ENCODE data around the gene HMCN1. TPM values are rescaled to one million over a fixed set of nuclear protein-coding genes. Genes with fewer than 3 reads are reported as not detected.
A peak's percentile ranks its signal among the peaks of the same experiment; 100 is the strongest.

Gene HMCN1
- total RNA-seq, 1 experiment from 2014 or later: 21.4 TPM

DNA sequence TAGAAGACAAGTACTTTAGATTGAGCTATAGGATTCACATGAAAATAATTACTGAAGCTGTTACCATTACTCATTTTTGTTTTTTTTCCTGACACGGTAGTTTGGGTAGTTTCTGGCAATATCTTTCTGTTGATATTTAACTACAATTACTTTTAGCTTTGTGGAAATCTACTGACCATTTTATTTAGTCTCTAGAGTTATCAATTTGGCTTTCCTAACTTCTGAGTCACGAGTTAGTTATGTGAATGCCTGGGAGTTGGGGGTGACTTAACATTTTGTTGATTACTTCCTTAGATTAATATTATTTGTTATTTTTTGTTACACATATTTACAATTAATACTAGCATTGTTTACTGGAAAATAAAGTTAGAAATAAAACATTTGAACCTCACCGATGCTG is 160.6 kb downstream of the HMCN1 start:
- no peaks in the 10 kb centered on the region for H3K36me3 ChIP-seq
- no peaks in the 10 kb centered on the region for H3K27me3 ChIP-seq (replicated peaks)
- no peak for DNase-seq (ENCODE audit: low read depth in 1 of 2, low spot score in 2 of 2)
- no peak overlapping the region for H3K4me3 ChIP-seq
- H3K27ac ChIP-seq: no peak overlapping the region
- no peaks in the 10 kb centered on the region for H3K9me3 ChIP-seq (replicated peaks)
- 0 out of 2 replicates have a peak, but pooled peaks cover 3% of the 10 kb centered on the region for H3K4me1 ChIP-seq (replicated peaks)

DNA sequence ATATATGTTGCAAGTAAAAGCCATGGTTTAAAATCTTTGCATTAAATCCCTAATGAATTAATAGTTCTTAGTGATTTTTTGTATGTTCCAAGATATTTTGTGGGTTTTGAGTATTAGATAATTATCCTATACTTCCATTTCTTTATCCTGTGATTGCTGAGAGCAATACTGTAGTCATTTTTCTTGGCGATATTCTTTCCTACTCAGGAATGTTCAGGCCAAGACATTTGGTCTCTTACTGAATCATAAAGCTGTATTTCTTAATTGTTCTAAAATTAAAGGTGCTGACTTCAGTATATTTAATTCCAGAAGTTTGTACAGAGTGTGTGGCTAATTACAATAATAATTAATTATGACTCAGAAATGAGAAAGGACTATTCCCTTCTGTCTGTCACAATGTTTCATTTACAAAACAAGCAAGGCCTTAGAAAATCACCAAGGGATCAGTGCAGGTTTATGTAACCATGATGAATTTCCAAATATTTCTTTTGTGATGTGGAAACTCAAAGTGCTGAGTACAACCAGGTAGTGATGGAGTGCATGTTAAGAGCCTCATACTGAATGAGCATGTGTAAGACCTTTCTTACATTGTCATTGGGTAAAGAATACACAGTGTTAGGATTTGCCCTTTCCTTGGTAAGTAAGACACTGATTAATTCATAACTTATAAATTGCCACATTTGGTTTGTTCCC is 161.2 kb downstream of the HMCN1 start:
- no peaks in the 10 kb centered on the region for H3K9me3 ChIP-seq (replicated peaks)
- H3K27me3 ChIP-seq (replicated peaks): no peaks in the 10 kb centered on the region
- no peak overlapping the region for H3K4me3 ChIP-seq
- H3K27ac ChIP-seq: no peak overlapping the region
- no peaks in the 10 kb centered on the region for H3K36me3 ChIP-seq
- DNase-seq (ENCODE audit: low read depth in 1 of 2, low spot score in 2 of 2): no peak
- 0 out of 2 replicates have a peak, but pooled peaks cover 3% of the 10 kb centered on the region for H3K4me1 ChIP-seq (replicated peaks)

DNA sequence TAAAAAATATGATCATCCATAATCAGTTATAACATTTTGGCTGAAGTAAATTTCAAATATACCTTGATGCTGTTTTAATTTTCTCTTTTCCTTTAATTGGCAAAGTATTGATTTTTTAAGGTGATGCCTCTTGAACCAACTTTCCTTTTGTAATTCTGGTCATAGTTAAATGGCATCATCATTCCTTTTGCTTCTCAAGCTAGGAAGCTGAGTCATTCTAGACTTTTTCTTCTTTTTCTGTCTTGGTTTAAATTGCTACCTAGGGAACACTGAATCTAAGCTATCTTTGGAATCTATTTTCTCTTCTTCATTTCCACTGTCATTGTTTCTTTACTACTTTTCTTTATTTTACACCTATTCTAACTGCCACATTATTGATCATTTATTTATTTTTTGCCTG is 162.7 kb downstream of the HMCN1 start:
- no peak overlapping the region for H3K27ac ChIP-seq
- no peak overlapping the region for H3K4me3 ChIP-seq
- no peaks in the 10 kb centered on the region for H3K36me3 ChIP-seq
- DNase-seq (ENCODE audit: low read depth in 1 of 2, low spot score in 2 of 2): no peak
- H3K4me1 ChIP-seq (replicated peaks): 0 out of 2 replicates have a peak, but pooled peaks cover 3% of the 10 kb centered on the region
- H3K9me3 ChIP-seq (replicated peaks): no peaks in the 10 kb centered on the region
- no peaks in the 10 kb centered on the region for H3K27me3 ChIP-seq (replicated peaks)

DNA sequence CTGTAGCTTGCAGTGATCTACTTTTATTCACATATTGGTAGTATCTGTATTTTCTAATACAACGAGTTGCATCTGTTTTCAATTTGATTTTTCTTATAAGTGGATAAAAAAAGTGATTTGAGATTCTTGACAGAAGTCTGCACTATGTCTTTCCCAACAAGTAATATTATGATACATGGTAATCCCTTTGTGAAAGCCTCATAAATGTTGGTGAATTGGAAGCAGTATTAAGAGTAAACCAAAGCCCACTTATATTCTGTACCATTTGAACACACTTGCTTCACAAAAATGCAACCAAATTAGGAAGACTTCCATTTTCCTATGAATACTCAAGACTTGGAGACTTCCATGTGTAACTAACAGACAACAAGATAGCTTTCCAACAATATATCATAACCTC is 172.0 kb downstream of the HMCN1 start:
- no peak overlapping the region for H3K4me3 ChIP-seq
- no peaks in the 10 kb centered on the region for H3K27me3 ChIP-seq (replicated peaks)
- H3K4me1 ChIP-seq (replicated peaks): no peaks in the 10 kb centered on the region; the same call in 1 of the 2 replicates
- H3K36me3 ChIP-seq: no peaks in the 10 kb centered on the region
- DNase-seq (ENCODE audit: low read depth in 1 of 2, low spot score in 2 of 2): no peak
- H3K9me3 ChIP-seq (replicated peaks): no peaks in the 10 kb centered on the region
- H3K27ac ChIP-seq: no peak overlapping the region

DNA sequence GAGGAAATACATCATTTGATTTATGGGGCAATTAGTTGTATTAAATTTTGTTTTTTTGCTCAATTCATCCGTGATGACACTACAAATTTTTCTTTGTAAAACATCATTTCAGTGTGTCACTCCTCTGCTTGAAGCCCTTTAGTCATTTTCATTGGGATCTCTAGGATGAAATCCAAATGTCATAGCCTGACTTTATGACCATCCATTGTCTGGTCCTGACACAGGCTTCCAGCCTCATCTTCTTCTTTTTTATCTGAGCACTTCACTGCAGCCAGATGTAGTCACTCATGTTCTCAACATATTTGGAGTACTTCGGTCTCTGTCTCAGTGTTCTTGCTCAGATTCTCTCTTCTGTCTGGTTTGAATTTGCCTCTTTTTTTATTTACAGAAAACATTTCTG is 173.1 kb downstream of the HMCN1 start:
- Histone ChIP-seq H3K36me3 (no peaks in the 10 kb centered on the region), H3K9me3 (replicated peaks) (no peaks in the 10 kb centered on the region), H3K27ac (no peak overlapping the region), H3K27me3 (replicated peaks) (no peaks in the 10 kb centered on the region), H3K4me3 (no peak overlapping the region), H3K4me1 (replicated peaks) (peaks cover 9% of the 10 kb centered on the region)
- DNase-seq (ENCODE audit: low read depth in 1 of 2, low spot score in 2 of 2): no peak

DNA sequence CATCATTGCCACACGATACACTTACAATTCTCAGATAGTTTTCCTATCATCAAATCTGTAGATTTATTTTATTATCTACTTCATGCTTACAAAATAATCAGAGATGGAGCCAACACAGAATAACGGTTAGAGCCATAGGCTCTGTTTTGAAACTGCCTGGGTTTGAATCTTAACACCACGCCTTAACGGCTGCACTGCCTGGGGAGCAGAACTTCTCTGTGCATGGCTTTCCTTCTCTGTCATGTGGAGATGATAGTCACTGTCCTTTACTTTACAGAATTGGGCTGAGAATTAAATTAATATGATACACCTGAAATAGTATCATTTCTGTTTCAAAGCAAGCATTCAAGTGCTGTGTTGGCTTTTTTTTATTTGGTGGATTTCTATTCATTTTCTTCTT is 177.8 kb downstream of the HMCN1 start:
- H3K4me1 ChIP-seq (replicated peaks): peaks cover 18% of the 10 kb centered on the region
- DNase-seq (ENCODE audit: low read depth in 1 of 2, low spot score in 2 of 2): no peak
- H3K4me3 ChIP-seq: no peak overlapping the region
- H3K9me3 ChIP-seq (replicated peaks): no peaks in the 10 kb centered on the region
- H3K36me3 ChIP-seq: no peaks in the 10 kb centered on the region
- no peaks in the 10 kb centered on the region for H3K27me3 ChIP-seq (replicated peaks)
- H3K27ac ChIP-seq: no peak overlapping the region

DNA sequence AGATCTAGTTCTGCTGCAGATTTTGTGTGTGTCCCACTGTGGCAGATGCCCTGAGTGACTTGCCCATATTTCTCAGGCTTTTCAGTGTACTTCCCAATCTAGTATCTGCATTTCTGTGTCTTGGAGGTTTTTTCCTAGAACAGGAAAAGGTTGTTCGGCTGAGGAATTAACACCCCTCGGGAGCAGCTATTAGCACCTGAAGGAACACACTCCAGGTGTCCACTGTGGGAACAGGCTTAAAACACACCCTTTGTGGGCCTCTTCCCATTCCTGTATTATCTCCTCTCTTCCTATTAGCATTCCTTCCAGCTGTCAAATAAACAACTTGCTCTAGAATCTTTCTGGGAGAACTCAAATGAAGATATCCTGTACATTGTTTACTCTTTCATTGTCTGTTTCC is 178.3 kb downstream of the HMCN1 start:
- H3K27ac ChIP-seq: no peak overlapping the region
- H3K9me3 ChIP-seq (replicated peaks): no peaks in the 10 kb centered on the region
- no peak for DNase-seq (ENCODE audit: low read depth in 1 of 2, low spot score in 2 of 2)
- H3K4me3 ChIP-seq: no peak overlapping the region
- H3K4me1 ChIP-seq (replicated peaks): peaks cover 18% of the 10 kb centered on the region
- H3K36me3 ChIP-seq: no peaks in the 10 kb centered on the region
- H3K27me3 ChIP-seq (replicated peaks): no peaks in the 10 kb centered on the region

DNA sequence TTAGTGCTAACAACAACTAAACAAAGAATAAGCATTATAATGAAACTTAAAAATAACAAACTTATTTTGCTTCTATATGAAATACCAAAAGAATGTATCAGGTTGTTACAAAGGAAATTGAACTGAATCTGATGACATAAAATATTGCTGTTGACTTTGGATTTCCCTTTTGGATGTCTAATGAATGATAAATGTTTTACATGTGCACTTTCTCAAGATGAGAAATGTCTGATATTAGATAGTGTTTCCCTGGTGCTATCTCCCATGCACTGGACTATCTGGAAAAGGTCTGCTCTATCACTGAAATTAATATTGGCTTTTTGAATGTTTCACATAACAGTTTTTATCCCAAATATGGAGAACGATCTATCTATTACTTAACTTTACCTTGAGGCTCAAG is 179.9 kb downstream of the HMCN1 start:
- Histone ChIP-seq H3K4me1 (replicated peaks) (peaks cover 18% of the 10 kb centered on the region), H3K36me3 (no peaks in the 10 kb centered on the region), H3K27me3 (replicated peaks) (no peaks in the 10 kb centered on the region), H3K9me3 (replicated peaks) (no peaks in the 10 kb centered on the region; the same call in 1 of the 2 replicates), H3K4me3 (no peak overlapping the region), H3K27ac (no peak overlapping the region)
- no peak for DNase-seq (ENCODE audit: low read depth in 1 of 2, low spot score in 2 of 2)

DNA sequence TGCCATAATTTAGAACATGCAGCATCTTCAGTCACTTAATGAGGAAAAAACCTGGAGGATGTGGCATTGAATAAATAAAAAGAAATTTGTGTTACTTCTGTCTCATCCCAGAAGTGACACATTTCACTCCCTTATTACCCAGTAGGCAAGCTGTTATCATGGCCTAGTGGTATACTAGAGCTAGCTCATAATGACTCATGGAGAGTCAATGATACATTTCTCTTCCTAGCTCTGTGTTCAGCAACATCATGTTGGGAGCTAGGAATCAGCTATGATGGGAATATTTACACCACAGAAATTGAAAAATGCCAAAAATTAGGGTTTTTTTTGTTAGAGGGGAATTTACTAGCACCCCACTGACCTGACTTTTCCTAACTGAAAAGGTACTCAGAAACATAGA is 182.7 kb downstream of the HMCN1 start:
- H3K9me3 ChIP-seq (replicated peaks): no peaks in the 10 kb centered on the region; the same call in 1 of the 2 replicates

DNA sequence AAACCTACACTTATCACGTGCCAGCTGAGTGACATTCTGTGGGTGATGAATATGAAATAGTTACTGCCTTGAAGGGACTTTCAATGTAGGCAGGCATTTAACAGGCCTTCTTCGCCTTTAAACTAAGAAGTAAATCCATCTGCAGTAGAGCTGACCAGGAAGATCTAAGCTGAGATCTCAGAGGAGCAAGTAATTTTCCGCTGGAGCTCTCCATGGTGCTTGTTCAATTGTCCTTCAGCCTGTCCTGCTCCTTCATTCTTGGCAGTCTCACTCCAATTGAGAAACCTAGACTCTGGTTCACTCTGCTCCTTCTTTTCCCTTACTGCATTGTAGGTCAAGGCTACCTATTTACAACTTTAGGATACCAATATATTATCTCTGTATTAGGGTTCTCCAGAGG is 183.5 kb downstream of the HMCN1 start:
- H3K9me3 ChIP-seq (replicated peaks): no peaks in the 10 kb centered on the region; the same call in 1 of the 2 replicates
- no peaks in the 10 kb centered on the region for H3K36me3 ChIP-seq
- no peak overlapping the region for H3K27ac ChIP-seq
- peak in 1 of 2 experiments; percentile 46 for DNase-seq (ENCODE audit: low read depth in 1 of 2, low spot score in 2 of 2)
- no peaks in the 10 kb centered on the region for H3K27me3 ChIP-seq (replicated peaks)
- H3K4me1 ChIP-seq (replicated peaks): peaks cover 5% of the 10 kb centered on the region
- no peak overlapping the region for H3K4me3 ChIP-seq

More for the DNA sequence above, 182.7 kb downstream of the HMCN1 start:
- H3K4me3 ChIP-seq: no peak overlapping the region
- H3K27ac ChIP-seq: no peak overlapping the region
- H3K27me3 ChIP-seq (replicated peaks): no peaks in the 10 kb centered on the region
- peaks cover 11% of the 10 kb centered on the region for H3K4me1 ChIP-seq (replicated peaks)
- no peak for DNase-seq (ENCODE audit: low read depth in 1 of 2, low spot score in 2 of 2)
- H3K36me3 ChIP-seq: no peaks in the 10 kb centered on the region

DNA sequence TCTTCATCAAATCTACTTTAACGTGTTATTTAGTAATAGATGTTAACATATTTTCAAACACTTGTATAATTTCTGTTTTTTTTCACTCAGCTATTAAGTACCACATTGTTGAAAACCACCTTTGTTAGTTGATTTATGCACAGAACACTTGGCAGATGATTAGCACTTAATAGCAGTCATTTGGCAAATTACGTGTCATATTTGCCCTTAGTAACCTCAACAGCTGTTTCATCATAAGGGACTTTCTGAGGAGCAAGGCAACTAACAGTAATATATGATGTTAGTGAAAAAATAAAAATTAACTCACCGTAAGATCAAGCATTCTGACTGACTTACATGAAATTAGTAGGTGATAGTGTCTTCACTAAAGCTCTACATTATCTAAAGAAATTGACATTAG is 186.4 kb downstream of the HMCN1 start:
- no peak for DNase-seq (ENCODE audit: low read depth in 1 of 2, low spot score in 2 of 2)
- Histone ChIP-seq H3K27ac (no peak overlapping the region), H3K4me1 (replicated peaks) (no peaks in the 10 kb centered on the region), H3K4me3 (no peak overlapping the region), H3K36me3 (no peaks in the 10 kb centered on the region), H3K9me3 (replicated peaks) (no peaks in the 10 kb centered on the region; the same call in 1 of the 2 replicates), H3K27me3 (replicated peaks) (no peaks in the 10 kb centered on the region)

DNA sequence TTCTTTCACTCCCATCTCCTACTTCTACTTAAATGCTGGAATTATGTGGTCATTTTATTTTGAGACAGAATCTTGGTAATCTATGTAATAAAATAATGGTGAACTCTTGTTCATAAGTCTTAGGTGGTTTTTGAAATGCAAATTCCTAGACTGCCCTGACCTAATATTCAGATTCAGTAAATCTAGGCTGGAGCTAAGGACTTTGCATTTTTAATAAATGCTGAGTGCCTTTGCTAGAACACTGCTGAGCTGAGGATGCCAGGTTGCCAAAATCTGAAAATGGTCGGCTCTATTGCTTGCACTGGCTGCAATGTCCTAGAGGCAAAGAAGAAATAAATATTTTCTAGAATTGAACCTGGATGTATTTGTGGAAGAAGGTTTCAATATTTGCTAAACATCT is 187.4 kb downstream of the HMCN1 start:
- no peak for DNase-seq (ENCODE audit: low read depth in 1 of 2, low spot score in 2 of 2)
- H3K9me3 ChIP-seq (replicated peaks): no peaks in the 10 kb centered on the region; the same call in 1 of the 2 replicates
- no peak overlapping the region for H3K27ac ChIP-seq
- H3K27me3 ChIP-seq (replicated peaks): no peaks in the 10 kb centered on the region
- no peaks in the 10 kb centered on the region for H3K4me1 ChIP-seq (replicated peaks)
- no peak overlapping the region for H3K4me3 ChIP-seq
- no peaks in the 10 kb centered on the region for H3K36me3 ChIP-seq

DNA sequence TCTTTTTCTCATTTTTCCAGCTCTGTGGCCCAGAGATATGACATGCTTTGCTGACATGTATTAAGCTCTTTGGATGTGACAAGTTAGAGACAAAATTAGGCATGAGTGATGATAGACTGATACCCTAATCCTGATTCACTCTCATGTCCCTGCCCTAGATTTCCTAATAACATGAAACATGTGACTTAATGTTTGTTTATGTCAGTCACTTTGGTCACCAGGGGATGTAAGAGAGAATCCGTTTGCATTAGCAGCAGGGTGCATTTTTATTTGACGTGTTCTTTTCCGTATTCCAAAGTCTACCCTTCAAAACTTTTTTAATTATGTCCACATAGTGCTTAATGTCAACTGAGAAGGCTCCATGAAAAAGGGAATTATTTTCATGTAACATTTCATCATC is 192.4 kb downstream of the HMCN1 start:
- no peak for DNase-seq (ENCODE audit: low read depth in 1 of 2, low spot score in 2 of 2)
- Histone ChIP-seq H3K36me3 (no peaks in the 10 kb centered on the region), H3K9me3 (replicated peaks) (no peaks in the 10 kb centered on the region), H3K4me3 (no peak overlapping the region), H3K4me1 (replicated peaks) (peaks cover 12% of the 10 kb centered on the region), H3K27me3 (replicated peaks) (no peaks in the 10 kb centered on the region), H3K27ac (no peak overlapping the region)

DNA sequence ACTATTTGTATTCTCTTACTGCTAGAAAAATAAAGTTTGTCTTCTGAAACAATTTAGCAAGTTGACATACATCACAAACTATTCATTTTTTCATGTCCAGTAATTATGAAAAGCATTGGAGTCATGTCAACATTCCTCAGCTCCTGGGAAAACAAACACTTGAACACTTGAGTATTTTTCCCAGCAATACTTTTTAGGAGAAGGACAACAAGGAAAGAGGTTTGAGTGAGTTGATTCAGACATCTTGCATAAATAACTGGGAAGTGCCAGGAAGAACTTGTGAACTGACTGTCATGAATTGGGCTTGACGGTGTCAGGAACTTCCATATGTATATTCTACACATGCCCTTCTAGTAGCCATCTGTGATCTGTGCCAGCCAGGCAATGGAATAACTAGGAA is 195.6 kb downstream of the HMCN1 start:
- Histone ChIP-seq H3K9me3 (replicated peaks) (no peaks in the 10 kb centered on the region), H3K4me1 (replicated peaks) (peaks cover 19% of the 10 kb centered on the region), H3K36me3 (no peaks in the 10 kb centered on the region), H3K27ac (peak overlapping the region; percentile 66), H3K4me3 (no peak overlapping the region), H3K27me3 (replicated peaks) (no peaks in the 10 kb centered on the region)
- peak in 1 of 2 experiments; percentile 78 for DNase-seq (ENCODE audit: low read depth in 1 of 2, low spot score in 2 of 2)

DNA sequence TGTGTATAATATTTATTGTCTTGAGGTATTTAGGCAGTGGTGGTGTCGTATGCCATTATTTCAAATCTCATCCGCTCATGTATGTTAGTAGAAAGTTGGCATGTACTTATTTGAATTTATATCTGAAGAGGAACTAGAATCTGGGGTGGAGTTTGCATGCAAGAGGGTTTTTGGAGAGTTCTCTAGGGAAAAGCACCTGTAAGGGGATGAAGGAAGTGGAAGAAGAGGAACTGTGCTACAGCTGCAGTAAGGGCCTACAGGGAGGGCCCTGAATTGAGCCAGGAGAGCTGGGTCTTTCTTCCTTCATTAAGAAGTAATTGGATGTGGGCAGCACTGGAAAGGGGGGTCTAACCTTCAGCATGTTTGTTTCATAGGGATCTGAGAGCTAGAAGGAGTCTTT is 197.2 kb downstream of the HMCN1 start:
- no peak for DNase-seq (ENCODE audit: low read depth in 1 of 2, low spot score in 2 of 2)
- Histone ChIP-seq H3K4me1 (replicated peaks) (peaks cover 21% of the 10 kb centered on the region), H3K27ac (no peak overlapping the region), H3K36me3 (no peaks in the 10 kb centered on the region), H3K9me3 (replicated peaks) (no peaks in the 10 kb centered on the region), H3K27me3 (replicated peaks) (no peaks in the 10 kb centered on the region), H3K4me3 (no peak overlapping the region)
